Measurements from ENCODE around the gene RABGGTA. TPM values are rescaled to one million over a fixed set of nuclear protein-coding genes. Genes with fewer than 3 reads are reported as not detected.

The RABGGTA gene
- total and polyA plus RNA-seq, 2 experiments from 2014 or later: 17.6 to 20.7 TPM

DNA sequence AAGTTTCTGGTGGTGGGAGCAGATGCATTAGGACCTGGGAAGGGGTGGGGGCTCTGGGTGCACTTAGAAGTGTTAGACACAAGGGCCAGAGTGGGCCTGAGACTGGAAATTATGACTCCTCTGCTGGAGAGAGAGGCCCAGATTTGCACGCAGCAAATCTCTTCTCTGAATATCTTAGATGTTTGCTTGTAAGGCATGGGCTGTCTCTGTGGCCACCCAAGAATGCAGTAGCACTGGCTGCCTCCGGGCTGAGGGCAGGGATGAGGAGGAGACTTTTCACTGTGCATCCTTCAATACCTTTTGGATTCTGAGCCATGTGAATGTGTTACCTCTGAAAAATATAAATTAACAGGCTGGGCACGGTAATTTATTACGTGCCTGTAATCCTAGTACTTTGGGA is 14.0 kb upstream of the RABGGTA start (continued):
- TF ChIP-seq, protein P1, sequence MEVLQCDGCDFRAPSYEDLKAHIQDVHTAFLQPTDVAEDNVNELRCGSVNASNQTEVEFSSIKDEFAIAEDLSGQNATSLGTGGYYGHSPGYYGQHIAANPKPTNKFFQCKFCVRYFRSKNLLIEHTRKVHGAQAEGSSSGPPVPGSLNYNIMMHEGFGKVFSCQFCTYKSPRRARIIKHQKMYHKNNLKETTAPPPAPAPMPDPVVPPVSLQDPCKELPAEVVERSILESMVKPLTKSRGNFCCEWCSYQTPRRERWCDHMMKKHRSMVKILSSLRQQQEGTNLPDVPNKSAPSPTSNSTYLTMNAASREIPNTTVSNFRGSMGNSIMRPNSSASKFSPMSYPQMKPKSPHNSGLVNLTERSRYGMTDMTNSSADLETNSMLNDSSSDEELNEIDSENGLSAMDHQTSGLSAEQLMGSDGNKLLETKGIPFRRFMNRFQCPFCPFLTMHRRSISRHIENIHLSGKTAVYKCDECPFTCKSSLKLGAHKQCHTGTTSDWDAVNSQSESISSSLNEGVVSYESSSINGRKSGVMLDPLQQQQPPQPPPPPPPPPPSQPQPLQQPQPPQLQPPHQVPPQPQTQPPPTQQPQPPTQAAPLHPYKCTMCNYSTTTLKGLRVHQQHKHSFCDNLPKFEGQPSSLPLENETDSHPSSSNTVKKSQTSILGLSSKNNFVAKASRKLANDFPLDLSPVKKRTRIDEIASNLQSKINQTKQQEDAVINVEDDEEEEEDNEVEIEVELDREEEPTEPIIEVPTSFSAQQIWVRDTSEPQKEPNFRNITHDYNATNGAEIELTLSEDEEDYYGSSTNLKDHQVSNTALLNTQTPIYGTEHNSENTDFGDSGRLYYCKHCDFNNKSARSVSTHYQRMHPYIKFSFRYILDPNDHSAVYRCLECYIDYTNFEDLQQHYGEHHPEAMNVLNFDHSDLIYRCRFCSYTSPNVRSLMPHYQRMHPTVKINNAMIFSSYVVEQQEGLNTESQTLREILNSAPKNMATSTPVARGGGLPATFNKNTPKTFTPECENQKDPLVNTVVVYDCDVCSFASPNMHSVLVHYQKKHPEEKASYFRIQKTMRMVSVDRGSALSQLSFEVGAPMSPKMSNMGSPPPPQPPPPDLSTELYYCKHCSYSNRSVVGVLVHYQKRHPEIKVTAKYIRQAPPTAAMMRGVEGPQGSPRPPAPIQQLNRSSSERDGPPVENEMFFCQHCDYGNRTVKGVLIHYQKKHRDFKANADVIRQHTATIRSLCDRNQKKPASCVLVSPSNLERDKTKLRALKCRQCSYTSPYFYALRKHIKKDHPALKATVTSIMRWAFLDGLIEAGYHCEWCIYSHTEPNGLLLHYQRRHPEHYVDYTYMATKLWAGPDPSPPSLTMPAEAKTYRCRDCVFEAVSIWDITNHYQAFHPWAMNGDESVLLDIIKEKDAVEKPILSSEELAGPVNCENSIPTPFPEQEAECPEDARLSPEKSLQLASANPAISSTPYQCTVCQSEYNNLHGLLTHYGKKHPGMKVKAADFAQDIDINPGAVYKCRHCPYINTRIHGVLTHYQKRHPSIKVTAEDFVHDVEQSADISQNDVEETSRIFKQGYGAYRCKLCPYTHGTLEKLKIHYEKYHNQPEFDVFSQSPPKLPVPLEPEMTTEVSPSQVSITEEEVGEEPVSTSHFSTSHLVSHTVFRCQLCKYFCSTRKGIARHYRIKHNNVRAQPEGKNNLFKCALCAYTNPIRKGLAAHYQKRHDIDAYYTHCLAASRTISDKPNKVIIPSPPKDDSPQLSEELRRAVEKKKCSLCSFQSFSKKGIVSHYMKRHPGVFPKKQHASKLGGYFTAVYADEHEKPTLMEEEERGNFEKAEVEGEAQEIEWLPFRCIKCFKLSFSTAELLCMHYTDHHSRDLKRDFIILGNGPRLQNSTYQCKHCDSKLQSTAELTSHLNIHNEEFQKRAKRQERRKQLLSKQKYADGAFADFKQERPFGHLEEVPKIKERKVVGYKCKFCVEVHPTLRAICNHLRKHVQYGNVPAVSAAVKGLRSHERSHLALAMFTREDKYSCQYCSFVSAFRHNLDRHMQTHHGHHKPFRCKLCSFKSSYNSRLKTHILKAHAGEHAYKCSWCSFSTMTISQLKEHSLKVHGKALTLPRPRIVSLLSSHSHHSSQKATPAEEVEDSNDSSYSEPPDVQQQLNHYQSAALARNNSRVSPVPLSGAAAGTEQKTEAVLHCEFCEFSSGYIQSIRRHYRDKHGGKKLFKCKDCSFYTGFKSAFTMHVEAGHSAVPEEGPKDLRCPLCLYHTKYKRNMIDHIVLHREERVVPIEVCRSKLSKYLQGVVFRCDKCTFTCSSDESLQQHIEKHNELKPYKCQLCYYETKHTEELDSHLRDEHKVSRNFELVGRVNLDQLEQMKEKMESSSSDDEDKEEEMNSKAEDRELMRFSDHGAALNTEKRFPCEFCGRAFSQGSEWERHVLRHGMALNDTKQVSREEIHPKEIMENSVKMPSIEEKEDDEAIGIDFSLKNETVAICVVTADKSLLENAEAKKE (CRISPR knock-in tag; IDR thresholded peaks at IDR 0.05): no peak
- TF ChIP-seq STAT1 (IDR thresholded peaks at IDR 0.05; ENCODE audit: unreplicated experiment) (no peak), EZH2phosphoT487 (IDR thresholded peaks at IDR 0.05; ENCODE audit: unreplicated experiment) (no peak)

DNA sequence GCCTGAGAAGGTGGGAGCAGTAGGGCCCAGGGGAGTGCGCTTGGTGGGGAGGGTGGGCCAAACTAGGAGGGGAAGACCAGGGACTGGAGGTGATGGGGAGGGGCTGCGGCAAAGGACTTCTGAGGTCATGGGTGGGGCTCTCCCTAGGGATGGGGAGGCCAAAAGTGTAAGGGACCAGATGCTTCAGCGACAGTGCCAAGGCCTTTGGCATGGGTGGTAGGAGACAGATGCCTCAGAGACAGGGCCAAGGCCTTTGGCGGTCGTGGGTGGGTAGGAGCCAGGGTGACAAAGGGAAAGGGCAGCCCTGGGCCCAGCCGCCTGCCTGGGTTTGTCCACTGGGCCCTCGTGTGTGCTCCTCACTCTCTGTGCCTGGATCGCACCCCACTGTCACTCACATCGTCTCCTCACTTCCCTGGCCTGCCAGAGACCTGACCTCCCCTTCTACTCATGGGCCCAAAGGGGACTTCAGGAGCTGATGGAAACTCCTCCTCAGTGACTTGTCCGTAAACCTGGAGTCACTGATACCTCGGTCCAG is 13.2 kb upstream of the RABGGTA start:
- DNase-seq (ENCODE audit: low spot score) (no peak), ATAC-seq (no peak)
- TF ChIP-seq, protein P2, sequence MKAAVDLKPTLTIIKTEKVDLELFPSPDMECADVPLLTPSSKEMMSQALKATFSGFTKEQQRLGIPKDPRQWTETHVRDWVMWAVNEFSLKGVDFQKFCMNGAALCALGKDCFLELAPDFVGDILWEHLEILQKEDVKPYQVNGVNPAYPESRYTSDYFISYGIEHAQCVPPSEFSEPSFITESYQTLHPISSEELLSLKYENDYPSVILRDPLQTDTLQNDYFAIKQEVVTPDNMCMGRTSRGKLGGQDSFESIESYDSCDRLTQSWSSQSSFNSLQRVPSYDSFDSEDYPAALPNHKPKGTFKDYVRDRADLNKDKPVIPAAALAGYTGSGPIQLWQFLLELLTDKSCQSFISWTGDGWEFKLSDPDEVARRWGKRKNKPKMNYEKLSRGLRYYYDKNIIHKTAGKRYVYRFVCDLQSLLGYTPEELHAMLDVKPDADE (IDR thresholded peaks at IDR 0.05): no peak
- TF ChIP-seq ZNF331 (CRISPR knock-in tag; IDR thresholded peaks at IDR 0.05; ENCODE audit: low read depth): no peak
- no peak for TF ChIP-seq ZNF114 (CRISPR knock-in tag; IDR thresholded peaks at IDR 0.05)
- TF ChIP-seq EZH2phosphoT487 (IDR thresholded peaks at IDR 0.05; ENCODE audit: unreplicated experiment): no peak
- Histone ChIP-seq H3K79me2 (replicated peaks; ENCODE audit: insufficient read depth) (no peaks in the 10 kb centered on the region), H2AFZ (no peak overlapping the region), H3K4me3 (no peak overlapping the region), H3K9me2 (ENCODE audit: insufficient read depth) (no peaks in the 10 kb centered on the region), H3K36me3 (ENCODE audit: insufficient read depth) (no peaks in the 10 kb centered on the region), H3K27me3 (ENCODE audit: insufficient read depth) (no peaks in the 10 kb centered on the region), H3K4me2 (no peak overlapping the region), H3K27ac (ENCODE audit: low read depth) (no peak overlapping the region), H3K4me1 (ENCODE audit: insufficient read depth) (no peaks in the 10 kb centered on the region), H4K20me1 (replicated peaks; ENCODE audit: insufficient read depth) (no peaks in the 10 kb centered on the region; the same call in 1 of the 2 replicates), H3F3A (replicated peaks; ENCODE audit: low read depth) (no peaks in the 10 kb centered on the region)
- H3K27ac Mint-ChIP-seq: no peak overlapping the region
- no peak overlapping the region; the same call in 2 of the 3 replicates for H3K4me3 Mint-ChIP-seq
- H3K9me3 Mint-ChIP-seq: no peaks in the 10 kb centered on the region
- H3K36me3 Mint-ChIP-seq (ENCODE audit: low read depth): no peaks in the 10 kb centered on the region; the same call in 2 of the 3 replicates
- H3K27me3 Mint-ChIP-seq (ENCODE audit: insufficient read depth, low read depth, poor library complexity): peaks cover 14% of the 10 kb centered on the region
- H3K4me1 Mint-ChIP-seq: no peaks in the 10 kb centered on the region; the same call in 2 of the 3 replicates

All from GM23338 (cell line).